Measurements from ENCODE around the gene ANTXR1. TPM values are rescaled to one million over a fixed set of nuclear protein-coding genes. Genes with fewer than 3 reads are reported as not detected.

The ANTXR1 gene
- total RNA-seq, 4 donors from 2014 or later, result 53.7 to 69.0 (median 59.3) TPM

- DNase-seq (ENCODE audit: low spot score in 2 of 2), result no peak
- Histone ChIP-seq H3K9me3 (no peaks in the 10 kb centered on the region), H3K4me3 (no peak overlapping the region), H3K27ac (peak overlapping the region in 3 of 4 donors; percentile 23 to 52 (median 50)), H3K4me1 (peaks cover 0 to 45% (median 12%) of the 10 kb centered on the region in 4 donors), H3K36me3 (peaks cover 0 to 11% (median 0%) of the 10 kb centered on the region in 3 donors), H3K27me3 (no peaks in the 10 kb centered on the region)
- 44 to 66% methylated on average over 1 of the region's 1 CpG for WGBS, 2 donors
- TF ChIP-seq EP300 (IDR thresholded peaks at IDR 0.05) (peak in 1 of 2 donors; percentile 43), POLR2A (IDR thresholded peaks at IDR 0.05) (no peak)
Observed at GRCh38 chr2:69087912-69088240, 74.9 kb downstream of the ANTXR1 start.

GRCh38 chr2:69088466-69088865, 75.5 kb downstream of the ANTXR1 start:
- peaks cover 0 to 11% (median 0%) of the 10 kb centered on the region in 3 donors for H3K36me3 ChIP-seq
- peak overlapping the region in 3 of 4 donors; percentile 23 to 52 (median 48) for H3K27ac ChIP-seq
- no peaks in the 10 kb centered on the region for H3K9me3 ChIP-seq
- TF ChIP-seq POLR2A (IDR thresholded peaks at IDR 0.05) (no peak), EP300 (IDR thresholded peaks at IDR 0.05) (no peak)
- no peaks in the 10 kb centered on the region for H3K27me3 ChIP-seq
- DNase-seq (ENCODE audit: low spot score in 2 of 2), result no peak
- H3K4me3 ChIP-seq, result no peak overlapping the region
- peaks cover 0 to 39% (median 6%) of the 10 kb centered on the region in 4 donors for H3K4me1 ChIP-seq
- WGBS, 2 donors, result 90 to 97% methylated on average over 3 of the region's 3 CpGs

GRCh38 chr2:69089266-69089665, 76.3 kb downstream of the ANTXR1 start:
- Histone ChIP-seq H3K4me3 (no peak overlapping the region), H3K4me1 (peaks cover 0 to 32% (median 0%) of the 10 kb centered on the region in 4 donors), H3K27ac (peak overlapping the region in 1 of 4 donors; percentile 52), H3K9me3 (no peaks in the 10 kb centered on the region), H3K27me3 (no peaks in the 10 kb centered on the region), H3K36me3 (peaks cover 0 to 11% (median 0%) of the 10 kb centered on the region in 3 donors)
- 68 to 75% methylated on average over 3 of the region's 3 CpGs for WGBS, 2 donors
- TF ChIP-seq EP300 (IDR thresholded peaks at IDR 0.05), result peak in 1 of 2 donors; percentile 64
- TF ChIP-seq CTCF (IDR thresholded peaks at IDR 0.05), result no peak
- DNase-seq (ENCODE audit: low spot score in 2 of 2), result no peak

GRCh38 chr2:69089998-69090397, 77.0 kb downstream of the ANTXR1 start:
- Histone ChIP-seq H3K27ac (peak overlapping the region in 2 of 4 donors; percentile 37 to 42), H3K27me3 (no peaks in the 10 kb centered on the region), H3K36me3 (peaks cover 0 to 11% (median 0%) of the 10 kb centered on the region in 3 donors), H3K4me3 (no peak overlapping the region), H3K9me3 (no peaks in the 10 kb centered on the region), H3K4me1 (peaks cover 0 to 38% (median 3%) of the 10 kb centered on the region in 4 donors)
- WGBS, 2 donors, result 79 to 92% methylated on average over 1 of the region's 1 CpG
- TF ChIP-seq CTCF (IDR thresholded peaks at IDR 0.05) (no peak), EP300 (IDR thresholded peaks at IDR 0.05) (peak in 1 of 2 donors; percentile 34)
- DNase-seq (ENCODE audit: low spot score in 2 of 2), result no peak

- Histone ChIP-seq H3K4me1 (peaks cover 0 to 47% (median 4%) of the 10 kb centered on the region in 4 donors), H3K27me3 (no peaks in the 10 kb centered on the region), H3K9me3 (no peaks in the 10 kb centered on the region), H3K36me3 (peaks cover 0 to 11% (median 0%) of the 10 kb centered on the region in 3 donors), H3K4me3 (no peak overlapping the region), H3K27ac (peak overlapping the region in 2 of 4 donors; percentile 36 to 42)
- 87 to 93% methylated on average over 6 of the region's 6 CpGs for WGBS, 2 donors
- DNase-seq (ENCODE audit: low spot score in 2 of 2), result no peak
- TF ChIP-seq CTCF (IDR thresholded peaks at IDR 0.05), result no peak
Observed at GRCh38 chr2:69090820-69091219, 77.8 kb downstream of the ANTXR1 start.

- H3K27ac ChIP-seq, result no peak overlapping the region
- H3K4me3 ChIP-seq, result no peak overlapping the region
- no peak for DNase-seq (ENCODE audit: low spot score in 2 of 2)
- WGBS, 2 donors, result 85 to 87% methylated on average over 1 of the region's 1 CpG
- H3K4me1 ChIP-seq, result peaks cover 0 to 48% (median 11%) of the 10 kb centered on the region in 4 donors
- TF ChIP-seq EP300 (IDR thresholded peaks at IDR 0.05), result no peak
- no peak for TF ChIP-seq POLR2A (IDR thresholded peaks at IDR 0.05)
- TF ChIP-seq CTCF (IDR thresholded peaks at IDR 0.05), result no peak
- H3K27me3 ChIP-seq, result no peaks in the 10 kb centered on the region
- H3K36me3 ChIP-seq, result peaks cover 0 to 11% (median 0%) of the 10 kb centered on the region in 3 donors
- H3K9me3 ChIP-seq, result no peaks in the 10 kb centered on the region
Observed at GRCh38 chr2:69092857-69093256, 79.9 kb downstream of the ANTXR1 start.
